ENCODE results near the gene ARMC7. TPM values are rescaled to one million over a fixed set of nuclear protein-coding genes. Genes with fewer than 3 reads are reported as not detected.

ARMC7 gene
- total RNA-seq, 1 experiment from 2014 or later: 26.0 TPM

DNA sequence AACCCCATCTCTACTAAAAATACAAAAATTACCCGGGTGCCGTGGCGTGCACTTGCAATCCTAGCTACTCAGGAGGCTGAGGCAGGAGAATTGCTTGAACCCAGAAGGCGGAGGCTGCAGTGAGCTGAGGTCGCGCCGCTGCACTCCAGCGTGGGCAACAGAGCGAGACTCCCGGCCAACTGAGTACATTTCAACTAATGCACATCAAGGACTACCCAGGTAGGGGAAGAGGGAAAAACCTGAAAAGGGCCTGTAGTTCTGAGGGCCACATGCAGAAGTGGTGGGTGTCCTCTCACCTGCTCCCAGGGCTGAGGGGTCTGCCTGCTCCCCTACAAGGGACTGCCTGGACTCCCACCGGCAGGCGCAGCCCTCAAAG is 22.6 kb upstream of the ARMC7 start:
- Histone ChIP-seq H3K4me1 (peaks cover 48% of the 10 kb centered on the region), H3K36me3 (ENCODE audit: control insufficient read depth, insufficient read depth, low read length) (no peaks in the 10 kb centered on the region), H3K27me3 (replicated peaks; ENCODE audit: control insufficient read depth, insufficient read depth, low read length) (no peaks in the 10 kb centered on the region), H3K9me3 (no peaks in the 10 kb centered on the region), H3K4me3 (ENCODE audit: low read depth, low read length) (peak overlapping the region; percentile 74)
- no peak for TF ChIP-seq CTCF (IDR thresholded peaks at IDR 0.05; ENCODE audit: insufficient read depth in 1 of 2, low read depth in 1 of 2, low read length in 1 of 2, severe bottlenecking in 1 of 2, unreplicated experiment in 1 of 2)
- no peaks in the 10 kb centered on the region for H3K27me3 Mint-ChIP-seq (ENCODE audit: insufficient read depth, unreplicated experiment)
- DNase-seq: no peak
- peak overlapping the region; percentile 92 for H3K4me3 Mint-ChIP-seq (ENCODE audit: unreplicated experiment)
- H3K4me1 Mint-ChIP-seq (ENCODE audit: low read depth, unreplicated experiment): peaks cover 57% of the 10 kb centered on the region
- POLR2A ChIA-PET: interaction anchor here (1.0 to 2.7 kb wide), 10 partner anchors 9 to 52 kb away, joined by 3 to 45 read pairs (median 10); partner anchors contain the start of genes ARMC7, ATP5PD, KCTD2 and NT5C
- BruUV-seq (replicated peaks): no TSS peak
- H3K27ac Mint-ChIP-seq (ENCODE audit: unreplicated experiment): peak overlapping the region; percentile 92
- intact Hi-C loops (cut with micrococcal nuclease; ENCODE audit: unreplicated experiment): loop anchor here (1.0 kb wide), 1 partner anchor 10 kb away; no protein-coding TSS in a partner anchor
- peaks cover 29% of the 10 kb centered on the region for H3K36me3 Mint-ChIP-seq (ENCODE audit: insufficient read depth, unreplicated experiment)
- H3K9me3 Mint-ChIP-seq (ENCODE audit: unreplicated experiment): no peaks in the 10 kb centered on the region
- CTCF ChIA-PET: interaction anchor here (1.0 to 2.1 kb wide), 12 partner anchors 9 to 370 kb away, joined by 3 to 13 read pairs (median 6); partner anchors contain the start of genes MIF4GD and TMEM94

DNA sequence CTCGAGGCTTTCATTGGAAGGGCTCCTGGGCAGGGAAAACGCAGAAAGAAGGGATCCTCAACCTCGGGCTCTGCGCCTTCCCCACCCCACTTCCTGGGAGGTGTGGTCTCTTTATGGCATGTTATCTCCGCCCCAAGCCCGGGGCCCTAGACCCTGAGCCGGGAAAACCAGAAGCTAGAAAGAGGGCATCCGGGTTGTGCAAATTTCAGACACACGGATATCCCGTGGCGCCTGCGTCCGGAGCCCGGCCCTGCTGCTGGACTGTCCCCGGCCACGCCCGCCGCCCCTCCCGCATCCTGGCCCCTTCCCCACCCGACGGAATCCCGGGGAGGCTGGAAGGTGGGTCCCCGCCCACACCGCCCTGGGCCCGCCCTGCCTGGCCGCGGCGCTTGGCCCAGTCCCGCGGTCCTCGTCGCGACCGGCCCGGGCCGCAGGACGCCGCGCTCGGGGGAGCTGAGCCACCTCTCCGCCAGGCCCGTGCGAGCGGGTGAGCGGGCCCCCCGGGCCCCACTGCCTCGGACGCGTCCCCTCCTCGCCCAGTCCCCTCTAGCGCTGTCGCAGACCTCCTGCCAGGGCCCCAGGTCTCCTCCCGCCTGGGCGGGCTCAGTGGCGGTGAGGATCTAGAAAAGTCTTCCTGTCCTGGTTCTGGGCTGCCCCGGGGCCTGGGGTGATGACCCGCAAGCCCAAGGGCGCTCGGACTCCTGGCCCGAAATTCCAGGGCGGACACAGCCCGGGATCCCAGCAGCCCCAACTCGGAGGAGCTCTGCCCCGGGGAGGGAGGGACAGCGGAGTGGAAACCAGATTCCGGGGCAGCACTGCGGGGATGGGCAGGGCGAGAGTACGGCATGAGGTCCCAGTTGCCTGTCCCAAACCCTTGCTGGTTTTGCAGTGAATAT is 22.0 kb upstream of the ARMC7 start, which contains the start of gene SLC16A5:
Gene SLC16A5 (plus strand): TSS at position 397 of the 896 bp plus-strand sequence. CDS start 5,683 bp downstream, outside the sequence.
- Mint-ChIP-seq H3K4me3 (ENCODE audit: unreplicated experiment) (peak within 1 kb of the TSS; percentile 92), H3K36me3 (ENCODE audit: insufficient read depth, unreplicated experiment) (peaks cover 35% of the 10 kb centered on the region), H3K4me1 (ENCODE audit: low read depth, unreplicated experiment) (peaks cover 57% of the 10 kb centered on the region), H3K27me3 (ENCODE audit: insufficient read depth, unreplicated experiment) (no peaks in the 10 kb centered on the region), H3K27ac (ENCODE audit: unreplicated experiment) (peak within 1 kb of the TSS; percentile 92), H3K9me3 (ENCODE audit: unreplicated experiment) (no peaks in the 10 kb centered on the region)
- Histone ChIP-seq H3K4me1 (peaks cover 54% of the 10 kb centered on the region), H3K27me3 (replicated peaks; ENCODE audit: control insufficient read depth, insufficient read depth, low read length) (no peaks in the 10 kb centered on the region), H3K9me3 (no peaks in the 10 kb centered on the region), H3K4me3 (ENCODE audit: low read depth, low read length) (peak within 1 kb of the TSS; percentile 74), H3K36me3 (ENCODE audit: control insufficient read depth, insufficient read depth, low read length) (no peaks in the 10 kb centered on the region)
- ChIA-PET POLR2A (interaction anchor here (0.5 to 2.7 kb wide), 19 partner anchors 8 to 634 kb away, joined by 3 to 45 read pairs (median 4); partner anchors contain the start of genes ARMC7, ATP5PD, ITGB4 and KCTD2), CTCF (interaction anchor here (0.7 to 2.1 kb wide), 16 partner anchors 8 to 369 kb away, joined by 3 to 13 read pairs (median 6); partner anchors contain the start of genes MIF4GD and TMEM94)
- no TSS peak for BruUV-seq (replicated peaks)
- intact Hi-C loops (cut with micrococcal nuclease; ENCODE audit: unreplicated experiment): loop anchor here (1.0 kb wide), 1 partner anchor 11 kb away; no protein-coding TSS in a partner anchor
- no peak for TF ChIP-seq CTCF (IDR thresholded peaks at IDR 0.05; ENCODE audit: insufficient read depth in 1 of 2, low read depth in 1 of 2, low read length in 1 of 2, severe bottlenecking in 1 of 2, unreplicated experiment in 1 of 2)
- DNase-seq: peak; percentile 99
